ENCODE results near the gene CREBRF. TPM values are rescaled to one million over a fixed set of nuclear protein-coding genes. Genes with fewer than 3 reads are reported as not detected.
A peak's percentile ranks its signal among the peaks of the same experiment; 100 is the strongest.
"Not testable (repeated sequence)": the region's sequence is repeated elsewhere in the genome, so short reads cannot be mapped to it uniquely, and the experiment has no call there.

The CREBRF gene
- total RNA-seq, 2 experiments from 2014 or later: 17.1 to 18.7 TPM

- Mint-ChIP-seq H3K36me3 (ENCODE audit: low read depth) (peaks cover 43% of the 10 kb centered on the region), H3K4me3 (no peak overlapping the region), H3K9me3 (no peaks in the 10 kb centered on the region), H3K27ac (no peak overlapping the region), H3K27me3 (no peaks in the 10 kb centered on the region), H3K4me1 (peaks cover 5% of the 10 kb centered on the region)
- ChIA-PET POLR2A (no interaction called here), CTCF (interaction anchor here (0.6 to 1.3 kb wide), 2 partner anchors 38 to 193 kb away, joined by 3 read pairs; partner anchors contain the start of gene RPL26L1)
- DNase-seq: no peak
Measured at GRCh38 chr5:173152547-173152946, 96.4 kb downstream of the CREBRF start.

- POLR2A ChIA-PET: no interaction called here
- Mint-ChIP-seq H3K4me1 (peaks cover 5% of the 10 kb centered on the region), H3K4me3 (no peak overlapping the region), H3K9me3 (no peaks in the 10 kb centered on the region), H3K36me3 (ENCODE audit: low read depth) (peaks cover 41% of the 10 kb centered on the region), H3K27me3 (no peaks in the 10 kb centered on the region), H3K27ac (peak overlapping the region; percentile 57)
- DNase-seq: no peak
- CTCF ChIA-PET: interaction anchor here (0.8 to 1.1 kb wide), 2 partner anchors 8 to 12 kb away, joined by 3 read pairs; no protein-coding TSS in a partner anchor
Measured at GRCh38 chr5:173153842-173154241, 97.7 kb downstream of the CREBRF start.

- H3K4me1 Mint-ChIP-seq, H3K27ac Mint-ChIP-seq, H3K27me3 Mint-ChIP-seq, H3K9me3 Mint-ChIP-seq, H3K4me3 Mint-ChIP-seq, POLR2A ChIA-PET, DNase-seq: not testable (repeated sequence)
- peaks cover 36% of the 10 kb centered on the region for H3K36me3 Mint-ChIP-seq (ENCODE audit: low read depth)
- CTCF ChIA-PET: interaction anchor here (0.7 to 1.1 kb wide), 2 partner anchors 11 to 704 kb away, joined by 3 read pairs; no protein-coding TSS in a partner anchor
Measured at GRCh38 chr5:173154619-173155018, 98.5 kb downstream of the CREBRF start.

- ChIA-PET CTCF (interaction anchor here (0.6 to 1.1 kb wide), 3 partner anchors 10 to 1299 kb away, joined by 3 read pairs; partner anchors contain the start of gene RPL26L1), POLR2A (no interaction called here)
- Mint-ChIP-seq H3K9me3 (no peaks in the 10 kb centered on the region), H3K27me3 (no peaks in the 10 kb centered on the region), H3K4me3 (no peak overlapping the region), H3K4me1 (peaks cover 5% of the 10 kb centered on the region), H3K27ac (no peak overlapping the region), H3K36me3 (ENCODE audit: low read depth) (peaks cover 28% of the 10 kb centered on the region)
- no peak for DNase-seq
Measured at GRCh38 chr5:173155912-173156311, 99.8 kb downstream of the CREBRF start.

DNA sequence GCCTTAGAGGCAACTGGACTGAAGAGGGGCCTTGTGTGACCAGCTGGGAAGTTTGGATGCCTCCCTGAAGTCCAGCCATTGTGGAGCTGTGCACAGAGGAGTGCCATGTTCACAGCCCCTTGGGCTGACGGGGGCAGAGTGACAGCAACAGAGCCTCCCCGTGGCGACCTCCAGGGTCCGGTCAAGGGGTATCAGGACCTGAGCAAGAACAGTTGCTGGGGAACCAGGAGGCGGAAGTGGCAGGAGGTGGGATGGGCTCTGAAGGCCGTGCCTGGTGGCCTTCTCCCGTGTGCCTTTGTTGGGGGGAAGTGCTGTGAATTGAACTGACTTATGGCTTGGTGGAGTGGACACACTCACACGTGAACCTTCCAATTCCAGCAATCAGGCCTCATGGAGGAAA lies 102.2 kb downstream of the CREBRF start:
- ChIA-PET POLR2A (no interaction called here), CTCF (no interaction called here)

DNA sequence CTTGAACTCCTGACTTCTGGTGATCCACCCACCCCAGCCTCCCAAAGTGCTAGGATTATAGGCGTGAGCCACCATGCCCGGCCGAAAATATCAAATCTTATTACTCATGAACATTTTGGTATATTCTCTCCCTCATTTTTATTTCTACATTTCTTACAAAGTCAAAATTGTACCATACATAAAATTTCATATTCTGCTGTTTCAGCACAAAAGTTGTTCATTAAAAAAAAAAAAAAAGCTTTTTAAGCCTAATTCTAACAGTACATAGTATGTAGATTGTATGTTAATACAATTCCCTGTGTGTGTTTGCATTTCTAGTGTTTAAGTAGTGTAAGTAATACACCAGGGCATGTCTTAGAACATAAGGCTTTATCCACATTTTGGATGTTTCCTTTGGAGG lies 103.1 kb downstream of the CREBRF start:
- peaks cover 13% of the 10 kb centered on the region for H3K36me3 Mint-ChIP-seq (ENCODE audit: low read depth)
- POLR2A ChIA-PET: no interaction called here

More for the DNA sequence above, 102.2 kb downstream of the CREBRF start:
- peaks cover 4% of the 10 kb centered on the region for H3K4me1 Mint-ChIP-seq
- peaks cover 20% of the 10 kb centered on the region for H3K36me3 Mint-ChIP-seq (ENCODE audit: low read depth)
- H3K9me3 Mint-ChIP-seq: no peaks in the 10 kb centered on the region
- no peak overlapping the region for H3K4me3 Mint-ChIP-seq
- H3K27me3 Mint-ChIP-seq: no peaks in the 10 kb centered on the region
- H3K27ac Mint-ChIP-seq: no peak overlapping the region
- no peak for DNase-seq

DNA sequence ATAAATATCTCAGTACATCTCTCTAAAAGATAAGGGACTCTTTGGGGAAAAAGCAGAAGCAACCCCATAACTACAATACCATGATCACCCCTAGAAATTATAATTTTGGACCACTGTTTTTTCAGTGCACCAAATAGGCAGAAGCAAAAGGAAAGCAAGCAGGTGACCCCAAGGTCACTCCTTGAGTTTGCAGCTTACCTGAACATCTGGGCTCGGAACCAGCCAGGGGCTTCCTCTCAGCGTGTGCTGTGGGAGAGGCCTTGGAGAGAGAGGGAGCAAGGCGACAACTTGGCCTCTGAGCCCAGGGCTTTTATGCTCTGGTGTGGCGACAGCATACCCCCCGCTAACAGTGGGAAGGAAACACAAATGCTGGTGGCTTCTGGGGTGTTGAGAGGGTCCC lies 105.0 kb downstream of the CREBRF start:
- H3K9me3 Mint-ChIP-seq: no peaks in the 10 kb centered on the region
- peaks cover 9% of the 10 kb centered on the region for H3K36me3 Mint-ChIP-seq (ENCODE audit: low read depth)
- H3K4me3 Mint-ChIP-seq: no peak overlapping the region
- CTCF ChIA-PET: no interaction called here
- no peaks in the 10 kb centered on the region for H3K4me1 Mint-ChIP-seq
- POLR2A ChIA-PET: no interaction called here
- no peak overlapping the region for H3K27ac Mint-ChIP-seq
- no peaks in the 10 kb centered on the region for H3K27me3 Mint-ChIP-seq
- DNase-seq: no peak

More for the DNA sequence above, 103.1 kb downstream of the CREBRF start:
- no peaks in the 10 kb centered on the region for H3K27me3 Mint-ChIP-seq
- CTCF ChIA-PET: no interaction called here
- no peaks in the 10 kb centered on the region for H3K4me1 Mint-ChIP-seq
- no peak overlapping the region for H3K27ac Mint-ChIP-seq
- no peak overlapping the region for H3K4me3 Mint-ChIP-seq
- no peaks in the 10 kb centered on the region for H3K9me3 Mint-ChIP-seq
- no peak for DNase-seq

DNA sequence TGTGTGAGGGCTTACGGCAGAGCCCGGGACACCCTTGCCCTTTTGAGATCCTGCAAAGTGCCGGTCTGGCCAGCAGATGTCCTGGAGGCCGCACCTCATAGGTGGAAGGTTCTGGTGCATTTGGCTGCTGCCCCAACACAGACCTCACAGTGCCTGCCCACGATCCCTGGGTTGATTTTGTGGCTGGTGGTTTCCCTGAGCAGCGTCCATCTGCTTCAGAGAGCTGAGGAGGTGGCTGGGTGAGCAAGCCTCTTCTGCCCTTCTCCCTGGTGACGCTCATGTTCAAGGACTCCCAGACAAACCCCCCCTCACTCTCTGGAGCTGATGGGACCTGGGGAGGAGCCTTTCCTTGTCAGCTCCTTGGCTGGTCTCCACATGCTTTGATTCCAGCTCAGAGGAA lies 107.1 kb downstream of the CREBRF start:
- no peaks in the 10 kb centered on the region for H3K9me3 Mint-ChIP-seq
- ChIA-PET CTCF (interaction anchor here (0.6 to 0.7 kb wide), 2 partner anchors 19 to 1146 kb away, joined by 3 read pairs; partner anchors contain the start of gene BNIP1), POLR2A (no interaction called here)
- DNase-seq: no peak
- peaks cover 5% of the 10 kb centered on the region for H3K36me3 Mint-ChIP-seq (ENCODE audit: low read depth)
- no peaks in the 10 kb centered on the region for H3K27me3 Mint-ChIP-seq
- no peaks in the 10 kb centered on the region for H3K4me1 Mint-ChIP-seq
- H3K4me3 Mint-ChIP-seq: no peak overlapping the region
- no peak overlapping the region for H3K27ac Mint-ChIP-seq

- DNase-seq: no peak
- H3K27ac Mint-ChIP-seq: no peak overlapping the region
- ChIA-PET POLR2A (interaction anchor here (0.7 kb wide), 1 partner anchor 820 kb away, joined by 3 read pairs; no protein-coding TSS in a partner anchor), CTCF (interaction anchor here (0.8 to 1.3 kb wide), 3 partner anchors 10 to 39 kb away, joined by 3 read pairs; no protein-coding TSS in a partner anchor)
- no peaks in the 10 kb centered on the region for H3K9me3 Mint-ChIP-seq
- no peak overlapping the region for H3K4me3 Mint-ChIP-seq
- no peaks in the 10 kb centered on the region for H3K4me1 Mint-ChIP-seq
- H3K27me3 Mint-ChIP-seq: no peaks in the 10 kb centered on the region
- H3K36me3 Mint-ChIP-seq (ENCODE audit: low read depth): no peaks in the 10 kb centered on the region
Measured at GRCh38 chr5:173165177-173166016, 109.2 kb downstream of the CREBRF start.

- POLR2A ChIA-PET: no interaction called here
- Mint-ChIP-seq H3K27me3 (no peaks in the 10 kb centered on the region), H3K4me3 (no peak overlapping the region), H3K36me3 (ENCODE audit: low read depth) (no peaks in the 10 kb centered on the region), H3K27ac (no peak overlapping the region), H3K4me1 (no peaks in the 10 kb centered on the region), H3K9me3 (peaks cover 5% of the 10 kb centered on the region)
- no peak for DNase-seq
- CTCF ChIA-PET: no interaction called here
Measured at GRCh38 chr5:173172166-173172565, 116.0 kb downstream of the CREBRF start.

GRCh38 chr5:173175523-173175922 lies 119.4 kb downstream of the CREBRF start:
- Mint-ChIP-seq H3K4me1 (no peaks in the 10 kb centered on the region), H3K4me3 (no peak overlapping the region)
- CTCF ChIA-PET: interaction anchor here (0.6 kb wide), 1 partner anchor 414 kb away, joined by 3 read pairs; no protein-coding TSS in a partner anchor

GRCh38 chr5:173178369-173178910 lies 122.3 kb downstream of the CREBRF start:
- POLR2A ChIA-PET: no interaction called here
- no peak for DNase-seq
- no peaks in the 10 kb centered on the region for H3K4me1 Mint-ChIP-seq
- CTCF ChIA-PET: no interaction called here
- no peak overlapping the region for H3K4me3 Mint-ChIP-seq
- no peaks in the 10 kb centered on the region for H3K27me3 Mint-ChIP-seq
- H3K27ac Mint-ChIP-seq: peak overlapping the region; percentile 34
- peaks cover 4% of the 10 kb centered on the region for H3K9me3 Mint-ChIP-seq
- H3K36me3 Mint-ChIP-seq (ENCODE audit: low read depth): no peaks in the 10 kb centered on the region

More at GRCh38 chr5:173175523-173175922, 119.4 kb downstream of the CREBRF start:
- H3K36me3 Mint-ChIP-seq (ENCODE audit: low read depth): no peaks in the 10 kb centered on the region
- H3K9me3 Mint-ChIP-seq: peaks cover 8% of the 10 kb centered on the region
- POLR2A ChIA-PET: no interaction called here
- no peaks in the 10 kb centered on the region for H3K27me3 Mint-ChIP-seq
- no peak for DNase-seq
- no peak overlapping the region for H3K27ac Mint-ChIP-seq

- ChIA-PET CTCF (no interaction called here), POLR2A (no interaction called here)
- Mint-ChIP-seq H3K4me1 (no peaks in the 10 kb centered on the region), H3K9me3 (peaks cover 2% of the 10 kb centered on the region), H3K4me3 (no peak overlapping the region), H3K36me3 (ENCODE audit: low read depth) (no peaks in the 10 kb centered on the region), H3K27ac (no peak overlapping the region), H3K27me3 (no peaks in the 10 kb centered on the region)
- no peak for DNase-seq
Measured at GRCh38 chr5:173180331-173180730, 124.2 kb downstream of the CREBRF start.

Data from activated CD4-positive, alpha-beta T cell treated with anti-CD3 and anti-CD28 coated beads, Interleukin-2, amount 10 ng/mL, durations not matched to agents 7 days and 5 days (primary cell).